NCI-H748 (cell line): ENCODE data around the gene MAN1A2.
"Not testable (repeated sequence)": the region's sequence is repeated elsewhere in the genome, so short reads cannot be mapped to it uniquely, and the experiment has no call there.

Experiments
- DNase-seq: peaks from one replicate; lab custom pipeline; 2025; ENCODE audit not compliant: unreplicated experiment; lab: John Stamatoyannopoulos, UW

MAN1A2 gene

DNA sequence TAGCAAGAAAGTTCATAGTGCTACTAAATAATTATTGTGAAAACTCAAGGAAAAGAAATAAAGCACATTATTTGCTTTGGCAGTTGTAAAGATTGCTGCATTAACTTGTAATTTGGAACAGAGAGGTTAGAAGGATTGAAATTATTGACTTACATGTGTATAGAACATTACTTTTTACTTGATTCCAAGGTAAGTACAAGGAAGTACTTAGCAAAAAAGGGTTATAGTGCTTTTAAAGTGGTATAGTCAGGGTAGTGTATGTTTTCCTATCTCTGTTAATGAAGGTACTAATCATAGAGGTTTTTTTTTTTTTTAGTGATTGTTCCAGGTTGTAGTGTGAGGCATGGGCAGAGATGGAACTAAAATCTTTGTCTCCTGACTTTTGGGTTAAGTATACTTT is 29.4 kb downstream of the MAN1A2 start:
- DNase-seq, result no peak

DNA sequence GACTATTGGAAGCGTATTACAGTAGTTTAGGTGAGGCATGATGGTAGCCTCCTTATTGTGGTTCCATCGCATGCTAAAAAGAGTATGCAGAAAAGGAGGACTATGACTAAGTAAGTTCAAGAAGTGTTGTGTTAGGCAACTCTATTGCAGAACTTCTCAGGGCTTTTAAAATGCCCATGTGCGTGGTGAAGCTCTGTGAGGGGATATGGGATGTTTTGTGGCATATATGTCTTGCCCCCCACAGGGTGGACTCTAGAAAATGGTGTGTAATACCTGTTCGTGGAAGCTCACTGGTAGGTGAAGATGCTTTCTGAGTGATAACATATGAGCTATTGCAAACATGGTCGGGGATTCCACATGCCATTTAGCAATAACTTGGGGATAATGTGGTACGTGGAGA is 31.7 kb downstream of the MAN1A2 start:
- no peak for DNase-seq

GRCh38 chr1:117401761-117402160 is 34.5 kb downstream of the MAN1A2 start:
- no peak for DNase-seq

DNA sequence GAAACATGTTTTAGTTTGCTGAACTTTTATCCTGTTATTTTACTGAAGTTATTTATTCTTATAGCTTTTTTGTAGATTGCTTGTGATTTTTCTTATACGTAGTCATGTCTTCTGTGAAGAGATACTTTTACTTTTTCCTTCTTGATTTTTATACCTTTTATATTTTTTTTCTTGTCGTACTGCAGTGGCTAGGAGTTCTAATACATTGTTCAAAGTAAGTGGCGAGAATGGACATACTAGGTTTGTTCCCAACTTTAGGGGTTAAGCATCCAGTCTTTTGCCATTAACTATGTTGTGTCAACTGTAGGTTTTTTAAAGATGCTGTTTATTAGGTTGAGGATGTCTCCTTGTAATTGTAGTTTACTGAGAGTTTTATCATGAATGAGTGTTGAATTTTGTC is 36.3 kb downstream of the MAN1A2 start:
- DNase-seq, result no peak

DNA sequence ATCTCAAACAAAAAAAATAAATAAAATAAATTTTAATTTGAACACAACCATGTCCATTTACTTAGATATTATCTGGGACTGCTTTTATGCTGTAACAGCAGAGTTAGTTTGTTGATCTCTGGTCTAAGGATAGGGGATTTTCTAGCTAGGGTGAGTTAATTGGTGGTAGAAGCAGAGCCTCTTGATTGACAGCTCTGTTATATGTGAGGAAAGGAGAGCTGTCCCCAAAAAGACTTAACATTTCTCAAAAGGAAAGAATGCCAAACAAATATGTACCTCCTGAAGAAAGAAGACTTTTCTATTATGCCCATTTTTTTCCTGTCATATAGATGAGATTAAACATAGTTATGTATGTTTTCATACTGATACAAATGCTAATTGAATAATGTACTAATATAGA is 37.8 kb downstream of the MAN1A2 start:
- DNase-seq, result no peak

DNA sequence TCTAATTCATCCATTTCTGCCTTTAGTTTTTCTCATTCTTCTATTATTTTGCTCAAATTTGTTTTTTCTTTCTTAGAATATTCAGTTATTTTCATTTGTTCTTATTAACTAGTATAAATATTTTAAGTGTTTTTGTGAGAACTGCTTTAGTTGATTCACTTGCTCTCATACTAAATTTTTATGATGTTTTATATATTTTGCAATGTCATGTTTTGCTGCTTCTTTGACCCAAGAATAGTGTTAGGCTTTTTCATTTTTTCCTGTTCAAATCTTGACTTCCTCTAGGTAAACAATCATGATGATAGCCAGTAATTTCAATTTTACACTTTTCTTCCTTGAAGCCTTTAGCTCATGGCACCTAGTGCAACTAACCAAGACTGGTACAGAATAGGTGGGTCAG is 45.2 kb downstream of the MAN1A2 start:
- no peak for DNase-seq

DNA sequence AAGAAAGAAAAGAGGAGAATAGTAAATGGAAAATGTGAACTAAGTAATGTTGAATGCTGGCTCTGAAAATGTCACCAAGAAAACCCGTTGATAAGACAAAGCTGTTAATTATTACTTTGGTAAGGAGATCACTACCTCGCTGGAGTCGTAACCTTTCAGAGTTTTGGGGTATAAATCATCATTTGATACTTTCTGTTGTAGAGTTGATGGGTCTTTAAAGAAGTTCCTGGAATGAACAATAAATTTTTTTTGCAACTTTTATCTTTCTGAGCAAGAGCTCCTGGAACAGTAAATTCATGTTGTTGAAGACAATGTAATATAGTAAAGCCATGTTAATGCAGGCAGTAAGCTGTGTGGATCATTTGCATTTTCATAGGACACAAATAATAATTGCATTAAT is 46.2 kb downstream of the MAN1A2 start:
- DNase-seq, result no peak

DNA sequence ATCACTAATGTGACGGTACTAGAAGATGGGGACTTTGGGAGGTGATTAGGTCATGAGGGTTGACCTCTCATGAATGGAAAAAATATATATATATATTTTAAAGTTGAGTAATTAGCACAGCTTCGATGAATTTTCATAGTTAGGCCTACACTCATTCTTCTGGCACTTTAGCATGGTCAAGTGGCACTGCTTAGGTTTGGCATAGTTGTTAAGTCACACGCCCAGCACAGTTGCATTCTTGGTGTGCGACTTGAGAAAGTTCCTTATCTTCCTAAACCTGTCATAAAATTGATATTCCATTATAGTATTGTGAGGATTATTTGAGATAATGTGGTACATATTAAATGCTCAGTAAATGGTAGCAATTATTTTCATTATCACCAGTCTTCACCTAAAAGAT is 47.7 kb downstream of the MAN1A2 start:
- DNase-seq, result no peak

- no peak for DNase-seq
These were observed 48.8 kb downstream of the MAN1A2 start for GRCh38 chr1:117416004-117416403.

DNA sequence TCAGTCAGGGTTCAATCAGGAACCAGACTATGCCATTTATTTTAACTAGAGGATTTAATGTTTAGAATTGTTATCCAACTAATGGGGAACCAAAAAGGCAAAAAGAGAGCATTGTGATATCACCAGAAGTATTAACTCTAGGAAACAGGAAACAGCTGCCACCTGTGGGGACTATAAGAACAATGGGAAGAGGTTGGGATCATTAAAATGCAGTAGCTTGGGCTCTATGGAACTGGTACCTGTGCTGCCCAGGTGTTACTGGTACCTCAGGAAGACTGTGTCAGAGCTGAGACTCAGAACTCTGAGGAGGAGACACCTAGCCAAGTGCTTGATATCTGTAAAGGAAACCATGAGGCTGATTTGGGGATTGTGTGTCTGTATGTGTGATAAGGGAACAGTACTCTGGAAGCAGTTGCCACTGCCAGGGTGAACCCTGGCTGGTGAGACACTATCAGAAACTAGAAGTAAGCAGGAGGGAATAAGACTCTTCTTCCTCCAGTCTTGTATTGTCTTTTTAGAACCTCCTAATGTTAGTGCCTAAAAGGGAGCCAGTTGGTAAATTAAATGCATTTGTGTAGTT is 49.4 kb downstream of the MAN1A2 start:
- peak; percentile 51 for DNase-seq

GRCh38 chr1:117425050-117425734 is 57.9 kb downstream of the MAN1A2 start:
- no peak for DNase-seq

DNA sequence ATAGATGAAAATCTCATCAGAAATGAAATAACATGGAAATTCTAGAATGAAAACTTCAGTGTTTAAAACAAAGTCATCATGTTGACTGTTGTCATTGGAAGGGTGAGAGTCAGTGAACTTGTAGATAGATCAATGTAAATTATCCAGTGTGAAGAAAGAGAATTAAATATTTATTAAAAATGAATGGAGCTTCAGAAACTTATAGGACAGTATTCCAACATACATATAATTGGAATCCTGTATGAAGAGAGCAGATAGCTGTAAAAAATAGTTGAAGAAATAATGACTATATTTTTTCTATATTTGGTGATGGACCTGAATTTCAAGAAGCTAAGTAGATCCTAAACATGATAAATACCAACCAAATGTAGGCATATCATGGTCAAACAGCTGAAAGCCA is 60.0 kb downstream of the MAN1A2 start:
- DNase-seq, result no peak

DNA sequence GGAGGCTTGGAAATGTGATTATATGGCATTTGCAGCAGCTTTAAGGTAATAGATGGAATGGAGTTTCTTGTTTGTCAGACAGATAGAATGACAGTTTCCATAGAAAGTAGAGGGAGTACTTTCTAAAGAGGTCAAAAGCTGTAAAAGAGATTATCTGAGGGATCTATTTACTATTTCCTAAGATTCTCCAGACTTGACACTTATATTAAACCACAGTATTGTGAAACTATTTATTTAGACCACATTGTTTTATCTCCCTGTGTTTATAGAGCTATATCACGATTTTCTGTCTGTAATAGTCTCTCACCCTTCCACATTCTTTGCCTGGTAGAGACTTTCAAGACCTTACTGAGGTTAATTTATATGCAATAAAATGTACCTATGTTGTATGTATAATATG is 66.7 kb downstream of the MAN1A2 start:
- no peak for DNase-seq

GRCh38 chr1:117436513-117436912 is 69.3 kb downstream of the MAN1A2 start:
- DNase-seq, result no peak

DNA sequence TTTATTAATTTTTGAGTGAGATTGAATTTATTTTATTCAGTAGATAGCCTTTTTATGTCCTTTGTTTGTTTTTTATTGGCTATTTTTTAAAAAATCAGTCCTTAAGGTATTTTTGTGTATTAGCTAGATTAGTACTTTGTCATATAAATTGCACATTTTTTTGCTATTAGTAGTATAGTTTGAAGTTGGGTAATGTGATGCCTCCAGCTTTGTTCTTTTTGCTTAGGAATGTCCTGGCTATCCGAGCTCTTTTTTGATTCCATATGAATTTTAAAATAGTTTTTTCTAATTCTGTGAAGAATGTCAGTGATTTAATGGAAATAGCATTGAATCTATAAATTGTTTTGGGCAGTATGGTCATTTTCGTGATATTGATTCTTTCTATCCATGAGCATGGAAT is 80.4 kb downstream of the MAN1A2 start:
- no peak for DNase-seq

GRCh38 chr1:117452216-117452615 is 85.0 kb downstream of the MAN1A2 start:
- DNase-seq, result no peak

DNA sequence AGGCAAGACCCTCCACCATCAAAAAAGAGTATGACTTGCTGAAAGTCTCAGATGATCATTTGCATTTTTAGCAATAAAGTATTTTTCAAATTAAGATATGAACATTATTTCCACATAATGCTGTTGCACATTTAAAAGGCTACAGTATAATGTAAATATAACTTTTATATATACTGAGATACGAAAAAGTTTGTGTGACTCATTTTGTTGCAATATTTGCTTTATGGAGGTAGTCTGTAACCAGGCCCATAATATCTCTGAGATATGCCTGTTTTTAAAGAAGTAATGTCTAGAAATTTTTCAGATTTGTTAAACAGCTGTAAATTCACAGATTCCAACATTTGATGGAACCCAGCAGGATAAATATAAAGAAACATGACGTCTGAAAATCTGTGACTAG is 86.7 kb downstream of the MAN1A2 start:
- no peak for DNase-seq

DNA sequence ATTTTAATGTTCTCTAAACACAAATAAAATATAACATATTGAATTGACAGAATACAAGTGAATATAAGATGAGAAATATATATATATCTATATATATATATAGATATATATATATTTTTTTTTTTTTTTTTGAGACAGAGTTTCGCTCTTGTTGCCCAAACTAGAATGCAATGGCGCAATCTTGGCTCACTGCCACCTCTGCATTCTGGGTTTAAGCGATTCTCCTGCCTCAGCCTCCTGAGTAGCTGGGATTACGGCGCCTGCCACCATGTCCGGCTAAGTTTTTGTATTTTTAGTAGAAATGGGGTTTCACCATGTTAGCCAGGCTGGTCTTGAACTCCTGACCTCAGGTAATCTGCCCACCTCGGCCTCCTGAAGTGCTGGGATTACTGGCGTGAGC is 91.2 kb downstream of the MAN1A2 start:
- not testable (repeated sequence) for DNase-seq

- DNase-seq, result no peak
These were observed 99.5 kb downstream of the MAN1A2 start for GRCh38 chr1:117466761-117467160.

- DNase-seq, result no peak
These were observed 100.1 kb downstream of the MAN1A2 start for GRCh38 chr1:117467336-117467735.

GRCh38 chr1:117473063-117473462 is 105.8 kb downstream of the MAN1A2 start:
- DNase-seq, result no peak

DNA sequence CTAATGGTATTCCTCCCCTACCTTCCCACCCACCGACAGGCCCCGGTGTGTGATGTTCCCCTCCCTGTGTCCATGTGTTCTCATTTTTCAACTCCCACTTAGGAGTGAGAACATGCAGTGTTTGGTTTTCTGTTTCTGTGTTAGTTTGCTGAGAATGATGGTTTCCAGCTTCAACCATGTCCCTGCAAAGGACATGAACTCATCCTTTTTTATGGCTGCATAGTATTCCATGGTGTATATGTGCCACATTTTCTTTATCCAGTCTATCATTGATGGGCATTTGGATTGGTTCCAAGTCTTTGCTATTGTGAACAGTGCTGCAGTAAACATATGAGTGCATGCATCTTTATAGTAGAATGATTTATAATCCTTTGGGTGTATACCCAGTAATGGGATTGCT is 108.2 kb downstream of the MAN1A2 start:
- DNase-seq, result not testable (repeated sequence)

- no peak for DNase-seq
These were observed 111.8 kb downstream of the MAN1A2 start for GRCh38 chr1:117479086-117479485.
